ENCODE results near the gene HOXB5.

Gene HOXB5

DNA sequence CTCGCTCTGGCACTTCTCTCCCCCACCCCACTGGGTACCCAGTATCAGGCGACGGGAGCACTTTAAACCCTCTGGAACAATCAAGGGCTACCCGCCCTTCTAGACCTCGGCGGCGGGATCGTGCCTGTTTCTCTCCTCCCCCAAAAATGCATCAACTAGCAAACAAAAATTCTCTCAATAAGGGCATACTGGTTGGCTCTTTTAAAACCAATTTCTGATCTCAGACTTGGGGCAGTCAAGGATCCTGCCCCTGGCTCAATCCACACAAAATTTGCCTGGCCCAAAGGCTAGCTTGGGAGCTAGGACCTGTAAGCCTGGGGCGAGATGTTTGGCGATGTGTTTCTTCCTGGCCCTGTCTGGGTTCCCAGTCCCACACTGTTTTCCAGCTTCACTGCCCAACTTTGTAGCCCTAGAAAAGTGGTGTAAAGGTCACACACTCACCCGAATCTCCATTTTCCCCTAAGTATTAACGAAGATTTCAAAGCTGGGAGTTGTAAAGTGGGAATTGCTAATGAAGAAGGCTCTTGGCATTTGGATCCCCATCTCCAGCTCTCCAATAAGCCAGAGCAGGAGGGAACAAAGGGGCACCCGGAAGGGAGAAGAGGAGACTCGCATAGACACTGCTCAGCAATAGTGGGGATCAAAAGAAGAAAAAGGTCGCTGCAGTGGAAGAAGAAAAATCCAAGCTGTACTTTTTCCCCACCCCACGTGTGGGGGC is 34.3 kb downstream of the HOXB5 start:
- no peak for DNase-seq (ENCODE audit: low read depth)

DNA sequence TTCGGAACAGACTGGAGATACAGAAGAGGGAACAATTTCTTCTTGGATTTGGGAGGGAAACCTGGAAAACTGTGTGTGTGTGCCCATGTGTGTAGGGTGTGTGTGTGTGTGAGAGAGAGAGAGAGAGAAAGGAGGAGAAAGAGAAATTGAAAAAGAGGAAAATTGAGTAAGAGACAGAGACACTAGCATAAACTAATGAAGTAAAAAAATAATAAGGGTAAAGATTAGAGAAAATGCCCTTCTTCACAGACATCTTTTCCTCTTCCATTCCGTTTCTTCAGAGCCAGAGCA is 34.8 kb downstream of the HOXB5 start:
- no peak for DNase-seq (ENCODE audit: low read depth)

DNA sequence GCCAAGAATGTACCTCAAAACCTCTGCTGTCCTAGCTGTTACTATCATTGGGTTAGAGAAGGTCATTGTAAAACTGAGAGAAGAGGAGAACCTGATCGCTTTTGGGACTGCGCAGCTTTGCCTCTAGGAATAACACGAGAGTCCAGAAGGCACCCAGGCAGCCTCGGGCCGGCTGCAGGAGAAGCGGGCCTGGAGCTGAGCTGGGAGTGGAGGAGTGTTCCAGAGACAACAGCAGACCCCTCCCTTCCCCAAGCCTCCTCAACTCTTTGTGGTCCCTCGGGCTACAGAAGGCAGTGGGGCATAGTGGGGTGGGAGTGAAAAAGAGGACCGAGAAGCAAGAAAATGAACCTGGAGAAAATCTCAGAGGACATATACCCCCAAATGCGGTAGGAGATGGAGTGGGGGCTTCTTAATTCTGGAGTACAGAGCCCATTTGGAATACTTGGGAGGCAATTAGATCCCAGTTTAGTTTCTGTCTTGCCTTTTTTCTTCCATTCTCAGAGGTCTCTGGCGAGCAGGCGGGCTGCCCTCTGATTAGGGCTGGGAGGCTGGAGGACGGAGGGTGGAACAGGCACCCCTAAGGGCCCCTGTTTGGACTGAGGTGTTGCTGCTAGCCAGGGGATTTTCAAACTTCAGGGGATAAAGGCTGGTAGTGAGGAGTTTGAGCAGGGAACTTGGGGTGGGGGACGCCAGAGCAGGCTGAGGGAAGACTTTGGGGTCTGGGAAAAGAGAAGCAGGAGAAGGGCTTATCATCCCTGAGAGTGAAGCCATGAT is 35.3 kb downstream of the HOXB5 start:
- no peak for DNase-seq (ENCODE audit: low read depth)

DNA sequence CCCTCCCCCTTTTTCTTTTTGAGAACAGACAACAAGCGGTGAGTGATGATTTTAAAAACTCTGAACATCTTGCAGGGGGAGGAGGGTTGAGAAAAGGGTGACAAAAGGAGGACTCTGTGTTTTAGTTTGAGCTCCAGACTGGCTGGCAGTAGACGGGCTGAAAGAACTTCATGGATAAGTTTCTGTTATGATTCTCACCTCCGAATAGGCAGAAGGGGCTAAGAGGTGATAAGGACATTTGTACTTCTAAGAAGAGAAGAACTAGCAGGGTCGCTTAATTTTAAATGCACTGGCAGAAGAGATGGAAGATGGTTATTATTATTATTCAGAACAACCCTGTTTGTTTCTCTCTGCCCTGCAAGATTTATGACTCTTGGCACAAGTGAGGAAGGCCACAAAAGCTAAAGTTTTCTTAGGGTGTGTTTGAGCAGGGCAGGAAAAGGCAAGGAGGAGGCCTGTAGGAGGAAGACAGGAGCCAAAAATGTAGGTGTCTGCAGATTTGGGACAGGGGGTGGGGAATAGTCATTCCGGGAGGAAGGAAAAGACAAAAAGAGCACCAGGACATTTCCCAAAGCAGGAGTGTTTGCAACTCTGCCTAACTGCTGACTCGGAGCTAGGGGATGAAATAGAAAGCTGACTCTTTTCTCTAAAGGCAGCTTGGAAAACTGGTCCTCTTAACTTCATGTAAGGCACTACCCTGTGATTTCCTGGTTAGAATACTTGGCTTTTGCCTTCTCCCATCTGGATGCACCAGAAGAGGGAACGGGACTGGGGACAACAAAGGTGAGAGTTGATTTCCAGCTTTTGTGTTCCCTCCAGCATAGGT is 36.8 kb downstream of the HOXB5 start:
- no peak for DNase-seq (ENCODE audit: low read depth)

DNA sequence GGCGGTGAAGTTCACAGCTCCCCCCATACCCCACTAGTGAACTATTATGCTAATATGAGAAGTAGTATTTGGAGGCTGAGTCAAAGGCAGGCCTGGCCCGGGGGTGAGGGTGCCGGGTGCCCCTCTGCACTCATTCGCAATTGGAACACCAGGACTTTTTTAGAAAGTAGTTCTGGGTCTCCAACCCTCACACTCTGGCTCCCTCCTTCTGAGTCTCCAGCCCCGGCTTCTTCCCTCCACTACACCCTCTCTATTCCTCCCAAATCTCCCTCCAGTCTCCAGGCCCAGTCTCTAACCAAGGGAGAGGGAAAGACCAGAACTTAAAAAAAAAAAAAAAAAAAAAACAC is 37.4 kb downstream of the HOXB5 start:
- no peak for DNase-seq (ENCODE audit: low read depth)

DNA sequence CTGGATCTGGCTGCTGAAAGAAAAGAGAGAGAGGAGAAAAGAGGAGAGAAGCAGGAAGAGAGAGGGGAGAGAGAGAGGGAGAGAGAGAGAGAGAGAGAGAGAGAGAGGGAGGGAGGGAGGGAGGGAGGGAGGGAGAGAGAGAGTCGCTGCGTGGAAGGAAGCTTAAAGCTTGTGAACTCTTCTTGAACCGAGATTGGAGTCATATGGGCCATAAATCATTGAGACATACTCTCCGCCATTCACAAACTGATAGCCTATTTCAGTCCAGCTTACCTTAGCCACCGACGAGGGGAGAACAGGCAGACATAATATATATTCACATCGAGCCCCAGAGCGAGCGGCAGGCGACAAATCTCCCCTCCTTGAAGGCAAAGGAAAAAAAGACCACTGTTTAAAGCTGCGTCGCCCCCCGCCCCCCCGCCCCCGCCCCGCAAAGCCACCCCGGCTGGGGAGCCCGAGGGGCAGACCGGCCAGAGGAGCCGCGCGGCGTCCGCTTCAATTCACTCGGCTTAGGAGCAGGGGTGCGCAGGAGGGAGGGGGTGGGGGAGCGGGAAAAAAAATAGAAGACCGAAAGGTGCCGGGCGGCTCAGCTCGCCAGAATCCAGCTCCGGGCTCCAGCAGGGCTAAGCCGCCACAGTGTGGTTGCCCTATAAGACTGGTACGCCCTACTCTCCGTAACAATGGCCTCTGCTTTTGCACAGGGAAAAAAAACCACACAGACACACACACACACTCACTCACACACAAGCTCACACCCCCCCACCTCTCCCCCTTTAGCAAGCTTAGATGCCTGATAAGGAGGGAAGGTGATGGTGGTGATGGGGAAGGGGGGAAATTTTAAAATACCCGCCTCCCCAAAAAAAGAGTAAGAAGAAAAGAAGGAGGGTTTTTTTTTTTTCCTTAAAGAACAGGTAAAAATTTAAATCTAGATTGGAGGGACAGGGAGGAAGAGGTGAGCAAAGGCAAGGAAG is 38.0 kb downstream of the HOXB5 start:
- DNase-seq (ENCODE audit: low read depth): no peak

DNA sequence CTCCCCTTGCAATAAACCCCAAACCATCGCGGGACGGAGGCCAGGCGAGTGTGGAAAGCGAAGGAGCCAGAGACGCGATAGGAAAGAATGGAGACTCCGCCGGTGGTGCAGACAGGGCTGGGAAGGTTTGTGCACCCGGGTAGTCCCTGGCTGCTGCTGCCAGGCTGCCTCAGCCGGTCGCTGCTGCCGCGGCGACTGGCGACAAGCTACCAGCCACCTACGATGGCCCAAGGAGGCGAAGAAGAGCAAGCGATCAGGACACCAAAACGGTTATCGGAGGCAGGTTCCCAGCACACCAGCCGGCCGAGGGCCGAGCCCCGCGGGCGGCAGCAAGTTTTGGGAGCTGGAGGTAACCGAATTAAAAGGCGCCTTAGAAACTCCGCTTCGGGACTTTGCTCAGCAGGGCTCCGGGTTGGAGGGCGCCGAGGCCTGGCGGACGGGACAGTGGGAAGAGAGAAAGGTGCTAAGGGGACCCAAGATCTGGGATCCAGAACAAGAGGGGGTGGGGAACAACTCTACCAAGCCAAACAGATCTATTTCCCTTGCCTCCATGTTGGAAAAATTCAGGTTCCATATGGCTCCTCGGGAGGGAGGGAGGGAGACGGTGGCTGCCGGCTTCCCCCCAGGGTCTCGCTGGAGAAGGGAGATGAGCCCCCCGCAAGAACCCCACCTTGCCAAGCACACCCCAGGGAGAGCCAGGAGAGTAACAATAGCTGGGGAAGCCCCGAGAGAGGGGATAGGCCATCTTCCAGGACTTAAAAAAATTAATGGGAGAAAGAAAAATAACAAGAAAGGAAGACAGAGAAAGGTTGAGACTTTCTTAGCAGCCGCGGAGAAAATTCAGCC is 38.9 kb downstream of the HOXB5 start:
- no peak for DNase-seq (ENCODE audit: low read depth)

DNA sequence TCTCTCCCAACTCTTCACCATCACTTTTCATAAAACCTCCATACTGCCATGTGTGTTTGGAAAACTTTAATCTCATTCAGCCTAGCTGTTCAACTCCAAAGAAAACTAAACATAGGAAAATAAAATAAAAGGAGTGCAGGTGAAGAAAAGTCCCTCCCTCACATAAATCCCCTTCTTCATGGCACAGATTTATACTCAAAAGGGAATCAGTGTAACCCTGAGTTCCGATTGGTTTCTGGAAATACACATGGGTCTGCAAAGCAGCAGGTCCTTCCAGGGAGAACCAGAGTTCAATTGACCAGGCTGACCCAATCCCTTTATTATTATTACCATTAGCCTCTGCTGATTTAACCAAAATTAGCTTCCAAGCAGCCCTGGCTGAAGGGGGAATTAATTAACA is 39.8 kb downstream of the HOXB5 start:
- DNase-seq (ENCODE audit: low read depth): no peak

DNA sequence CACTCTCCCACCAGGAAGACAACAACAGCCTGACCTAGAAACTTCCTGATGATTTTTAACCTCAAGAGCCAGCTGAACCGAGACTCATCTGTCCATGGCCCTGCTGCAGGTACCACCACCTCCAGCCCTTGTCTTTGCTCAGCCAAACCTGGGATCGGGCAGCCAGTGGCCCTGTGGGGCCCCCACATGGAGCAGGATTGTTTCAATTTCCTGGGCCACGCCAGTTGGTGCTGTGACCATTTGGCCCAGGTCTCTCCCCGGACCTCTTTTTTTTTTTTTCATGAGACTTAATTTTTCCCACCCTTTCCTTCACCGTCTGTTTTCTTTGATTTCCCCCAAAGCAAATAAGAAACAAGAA is 40.4 kb downstream of the HOXB5 start:
- DNase-seq (ENCODE audit: low read depth): no peak

DNA sequence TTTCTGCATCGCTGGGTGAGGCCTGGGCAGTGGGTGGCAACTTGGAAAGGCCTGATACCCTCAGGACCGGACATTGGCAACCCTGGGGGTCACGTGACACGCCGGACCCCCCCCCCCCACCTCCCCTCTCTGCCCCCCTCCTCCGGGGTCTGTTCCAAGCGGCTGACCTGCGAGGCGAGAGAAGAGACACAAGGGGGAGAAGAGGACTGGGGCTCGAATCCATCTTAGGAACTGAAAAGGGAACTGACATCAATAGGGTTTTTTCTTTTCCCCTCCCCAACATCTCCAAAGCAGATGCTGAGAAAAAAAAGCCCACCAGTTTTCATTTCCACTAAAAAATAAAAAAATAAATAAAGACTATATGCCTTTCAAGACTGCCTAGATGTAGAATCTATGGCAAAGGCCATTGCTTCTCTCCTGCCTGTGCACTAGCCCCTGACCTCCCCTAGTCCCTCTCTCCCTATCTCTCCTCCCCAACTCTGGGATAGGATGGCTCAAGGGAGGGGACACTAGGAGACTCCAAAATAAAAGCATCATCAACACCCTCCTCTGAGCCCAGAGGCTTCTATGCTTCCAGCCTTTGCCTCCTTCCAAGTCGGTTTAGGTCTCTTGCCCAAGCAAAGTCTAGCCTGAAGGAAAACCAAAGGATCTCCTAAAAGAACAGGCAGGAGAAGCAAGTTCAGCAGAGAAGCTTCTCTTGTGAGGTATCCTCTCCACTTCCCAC is 41.0 kb downstream of the HOXB5 start:
- no peak for DNase-seq (ENCODE audit: low read depth)

DNA sequence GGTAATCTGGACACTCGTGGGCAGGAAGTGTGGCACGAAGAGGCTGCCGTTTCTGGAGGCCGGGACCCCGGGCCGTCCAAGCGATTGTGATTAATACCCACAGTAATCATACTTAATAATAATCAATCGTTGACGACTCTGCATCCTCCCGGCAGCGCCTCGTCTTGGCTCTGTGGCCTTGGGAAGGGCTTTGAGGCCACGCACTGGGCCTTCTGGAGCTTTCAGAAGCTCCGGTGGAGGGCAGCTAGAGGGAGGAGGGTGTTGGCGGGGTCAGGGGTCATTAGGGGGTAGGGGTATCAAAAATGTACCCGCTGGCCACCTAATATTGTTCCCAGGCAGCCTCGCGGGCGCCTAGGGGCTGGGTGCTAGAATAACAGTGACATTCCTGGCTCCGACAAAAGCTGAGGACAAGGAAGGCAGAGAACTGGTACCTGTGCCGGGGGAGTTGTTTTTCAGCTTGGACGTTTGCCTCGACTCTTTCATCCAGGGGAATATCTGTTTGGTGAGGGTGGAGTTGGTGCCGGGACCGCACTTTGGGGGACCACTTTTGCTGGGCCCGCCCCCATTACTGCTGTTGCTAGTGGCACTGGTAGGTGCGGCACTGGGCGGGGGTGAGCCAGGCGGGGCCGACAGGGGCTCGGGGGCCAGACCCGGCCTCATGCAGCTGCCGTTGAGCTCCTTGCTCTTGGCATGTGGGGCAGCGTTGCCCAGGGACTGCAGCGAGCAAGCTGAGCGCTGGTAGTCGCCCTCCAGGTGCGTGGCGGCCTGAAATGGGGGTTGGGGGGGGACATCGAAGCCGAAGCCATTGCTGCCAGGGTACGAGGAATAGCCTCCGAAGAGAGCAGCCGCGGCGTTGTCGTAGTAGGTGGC is 41.7 kb downstream of the HOXB5 start:
- no peak for DNase-seq (ENCODE audit: low read depth)

DNA sequence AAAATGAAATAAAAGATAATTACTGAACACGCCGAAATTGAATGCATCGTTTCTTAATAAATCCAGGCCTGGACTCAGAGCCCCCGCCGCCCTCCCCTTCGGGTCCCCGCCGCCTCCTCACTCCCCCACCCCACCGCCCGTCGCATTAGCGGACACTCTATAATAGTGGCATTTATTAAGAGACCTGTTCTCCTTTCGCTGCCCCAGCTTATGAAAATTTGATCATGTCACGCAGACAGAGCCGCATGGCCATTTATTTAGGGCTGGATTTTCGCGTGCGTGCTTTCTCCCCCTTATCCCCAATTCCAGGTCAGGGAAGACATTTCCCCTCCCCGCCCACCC is 42.4 kb downstream of the HOXB5 start:
- no peak for DNase-seq (ENCODE audit: low read depth)

DNA sequence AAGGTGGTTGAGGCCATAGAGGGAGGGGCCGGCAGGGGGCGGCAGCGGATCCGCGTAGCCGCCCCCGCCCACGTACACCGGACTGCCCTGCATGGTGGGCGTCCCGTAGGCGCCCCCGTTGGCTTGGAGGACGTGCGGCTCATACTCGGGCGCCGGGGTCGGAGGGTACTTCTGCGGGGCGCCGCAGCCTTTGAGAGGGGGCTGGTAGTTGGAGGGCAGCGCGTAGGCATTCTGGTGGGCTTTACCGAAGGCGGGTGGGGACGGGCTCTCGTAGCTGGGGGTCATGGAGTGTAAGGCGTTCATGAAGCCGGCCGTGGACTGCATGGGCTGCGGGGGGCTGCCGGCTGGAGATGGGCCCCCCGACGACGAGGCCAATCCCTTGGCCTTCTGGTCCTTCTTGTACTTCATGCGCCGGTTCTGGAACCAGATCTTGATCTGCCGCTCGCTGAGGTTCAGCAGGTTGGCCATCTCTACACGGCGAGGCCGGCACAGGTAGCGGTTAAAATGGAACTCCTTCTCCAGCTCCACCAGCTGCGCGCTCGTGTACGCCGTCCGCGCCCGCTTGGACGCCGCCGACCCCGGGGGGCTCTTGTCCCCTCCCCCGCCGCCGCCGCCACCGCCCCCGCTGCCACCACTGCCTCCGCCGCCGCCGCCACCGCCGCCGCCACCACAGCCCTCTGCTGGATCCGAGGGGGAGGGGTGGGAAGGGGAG is 42.9 kb downstream of the HOXB5 start:
- DNase-seq (ENCODE audit: low read depth): no peak

DNA sequence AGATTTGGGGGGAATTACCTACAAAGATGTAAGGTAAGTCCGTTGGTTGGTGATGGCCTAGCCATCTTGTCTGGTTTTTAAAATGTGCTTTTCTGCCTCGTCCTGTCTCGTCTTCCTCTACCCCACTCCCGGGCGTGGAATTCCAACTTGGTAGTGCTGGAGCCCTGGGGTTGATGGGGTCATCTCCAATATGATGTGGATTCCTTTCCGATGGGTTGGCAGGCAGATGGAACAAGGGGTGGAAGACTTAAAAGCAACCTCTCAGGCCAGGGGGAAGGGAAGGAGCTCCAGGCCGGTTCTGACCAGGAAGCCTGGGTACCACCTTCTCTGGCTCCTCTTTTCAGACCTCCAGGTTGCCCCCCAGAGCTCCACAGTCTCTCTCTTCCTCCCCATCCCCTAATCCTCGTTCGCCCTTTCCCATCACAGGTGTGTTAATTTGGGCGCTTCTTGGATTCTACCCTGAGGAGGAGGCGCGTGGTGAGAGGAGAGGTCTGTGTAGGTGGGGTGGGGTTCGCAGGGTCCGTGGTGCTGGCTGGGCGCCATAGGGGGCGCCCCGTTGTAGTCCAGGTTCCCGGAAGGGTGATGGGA is 43.6 kb downstream of the HOXB5 start:
- no peak for DNase-seq (ENCODE audit: low read depth)

DNA sequence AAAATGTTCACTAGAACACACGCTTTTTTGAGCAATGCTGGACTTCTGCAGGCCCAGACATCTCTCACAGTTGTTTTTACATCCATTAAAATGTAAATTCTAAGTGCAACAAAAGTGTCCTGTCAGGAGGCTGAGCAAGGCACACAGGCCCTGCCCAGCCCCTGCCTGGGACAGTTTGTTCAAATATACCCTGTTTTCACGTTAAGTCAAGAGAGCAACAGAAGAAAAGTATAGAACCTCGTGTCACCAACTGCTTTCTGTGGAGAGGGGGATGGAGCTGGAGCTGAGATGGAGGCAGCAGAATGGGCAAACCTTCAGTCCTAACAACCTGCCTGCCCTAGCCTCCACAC is 44.3 kb downstream of the HOXB5 start:
- DNase-seq (ENCODE audit: low read depth): no peak

DNA sequence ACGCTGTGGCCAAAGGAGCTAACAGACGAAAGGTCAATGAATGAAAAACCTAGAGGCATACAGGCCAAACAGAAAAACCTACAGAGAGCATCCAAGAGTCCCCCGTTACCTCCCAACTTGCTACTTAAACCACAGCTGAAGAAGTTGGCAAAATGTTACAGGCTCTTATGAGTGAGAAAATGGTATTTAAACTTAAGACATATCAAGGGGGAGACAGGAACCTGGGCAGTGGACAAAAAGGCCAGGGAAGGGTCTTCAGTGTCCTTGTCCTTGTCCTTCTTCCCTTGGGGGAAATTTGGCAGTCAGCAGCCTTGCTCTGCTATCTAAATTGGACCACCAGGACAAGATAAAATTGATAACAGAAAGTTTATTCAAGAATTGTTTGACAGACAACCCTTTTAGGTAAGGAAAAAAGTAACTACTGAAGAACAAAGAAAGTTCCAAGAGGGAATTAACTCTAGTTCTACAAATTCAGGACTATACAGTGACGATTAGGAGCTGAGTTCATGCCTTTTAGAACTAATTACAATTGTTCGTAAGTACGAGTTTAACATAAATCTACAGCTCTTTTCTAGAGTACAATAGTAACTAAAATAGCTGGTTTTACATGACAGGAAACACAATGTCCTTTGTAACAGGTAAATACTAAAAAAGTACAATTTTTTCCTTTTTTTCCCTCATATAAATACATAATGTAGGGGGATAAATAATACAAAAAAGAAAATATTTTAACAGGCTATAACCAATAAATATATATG is 44.9 kb downstream of the HOXB5 start:
- no peak for DNase-seq (ENCODE audit: low read depth)

DNA sequence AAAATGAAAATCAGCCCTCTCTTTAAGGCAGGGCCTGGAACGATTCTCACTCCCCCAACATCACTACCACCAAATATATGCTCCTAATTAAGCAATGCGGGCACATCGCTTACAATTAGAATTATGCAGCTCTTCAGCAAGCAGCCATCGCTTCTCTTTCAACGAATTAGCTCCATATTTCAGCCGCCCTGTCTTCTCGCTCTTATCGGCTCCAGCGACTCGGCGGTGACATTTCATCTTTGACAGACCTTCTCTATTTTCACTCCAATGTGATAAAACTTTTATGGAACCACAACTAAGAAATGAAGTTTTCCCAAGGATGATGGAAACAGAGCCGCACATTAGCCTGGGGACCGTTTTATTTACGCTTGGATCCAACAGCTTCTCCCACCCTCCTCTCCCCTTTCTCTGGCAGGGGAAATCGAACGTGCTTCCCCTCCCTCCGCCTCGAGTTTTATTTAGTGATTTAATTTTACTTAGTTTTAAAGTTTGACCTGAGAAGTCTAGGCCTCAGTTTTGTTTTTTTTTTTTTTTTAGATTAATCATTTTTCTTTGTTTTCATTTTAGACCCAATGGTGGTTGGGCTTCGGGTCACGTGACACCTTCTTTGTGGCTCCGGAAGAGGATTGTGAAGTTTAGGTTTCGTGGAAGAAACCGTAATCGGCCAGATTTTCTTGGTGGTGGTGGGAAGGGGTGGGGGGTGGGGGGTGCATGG is 45.6 kb downstream of the HOXB5 start:
- no peak for DNase-seq (ENCODE audit: low read depth)

All from activated gamma-delta T cell treated with anti-CD3 and anti-CD28 coated beads, Interleukin-2, amount 50 U/mL, for 16 hours (primary cell).